ENCODE results near the gene HSD11B1.

Gene HSD11B1

GRCh38 chr1:209772126-209772525, 67.5 kb downstream of the HSD11B1 start:
- Histone ChIP-seq H3K27ac (ENCODE audit: low read depth, low read length, poor library complexity, severe bottlenecking) (no peak overlapping the region), H3K4me1 (ENCODE audit: insufficient read depth, low read length, severe bottlenecking) (peaks cover 9% of the 10 kb centered on the region), H3K36me3 (ENCODE audit: insufficient read depth, low read length) (no peaks in the 10 kb centered on the region), H3K4me3 (ENCODE audit: low read depth, low read length, poor library complexity, severe bottlenecking) (no peak overlapping the region), H4K20me1 (ENCODE audit: insufficient read depth, low read length) (no peaks in the 10 kb centered on the region), H3F3A (ENCODE audit: insufficient read depth, low read length) (no peaks in the 10 kb centered on the region), H2AFZ (ENCODE audit: low read length) (no peak overlapping the region), H3K27me3 (ENCODE audit: insufficient read depth, low read length) (no peaks in the 10 kb centered on the region), H3K9me2 (ENCODE audit: low read depth, low read length) (no peaks in the 10 kb centered on the region), H3K4me2 (ENCODE audit: low read length) (no peak overlapping the region), H3K9me3 (ENCODE audit: low read length) (no peaks in the 10 kb centered on the region), H3K9ac (ENCODE audit: low read length) (no peak overlapping the region), H3K79me2 (ENCODE audit: insufficient read depth, low read length) (no peaks in the 10 kb centered on the region)
- TF ChIP-seq EZH2 (IDR thresholded peaks at IDR 0.05; ENCODE audit: borderline replicate concordance, low read length) (no peak), CTCF (IDR thresholded peaks at IDR 0.05; ENCODE audit: low read length) (no peak)

- H3K27me3 ChIP-seq (ENCODE audit: insufficient read depth, low read length): no peaks in the 10 kb centered on the region
- no peak overlapping the region for H3K27ac ChIP-seq (ENCODE audit: low read depth, low read length, poor library complexity, severe bottlenecking)
- H3K4me1 ChIP-seq (ENCODE audit: insufficient read depth, low read length, severe bottlenecking): peaks cover under 1% of the 10 kb centered on the region
- no peak overlapping the region for H3K4me3 ChIP-seq (ENCODE audit: low read depth, low read length, poor library complexity, severe bottlenecking)
- no peaks in the 10 kb centered on the region for H3K36me3 ChIP-seq (ENCODE audit: insufficient read depth, low read length)
- no peaks in the 10 kb centered on the region for H3K79me2 ChIP-seq (ENCODE audit: insufficient read depth, low read length)
- no peaks in the 10 kb centered on the region for H4K20me1 ChIP-seq (ENCODE audit: insufficient read depth, low read length)
- TF ChIP-seq CTCF (IDR thresholded peaks at IDR 0.05; ENCODE audit: low read length) (no peak), EZH2 (IDR thresholded peaks at IDR 0.05; ENCODE audit: borderline replicate concordance, low read length) (no peak)
- no peaks in the 10 kb centered on the region for H3F3A ChIP-seq (ENCODE audit: insufficient read depth, low read length)
- H3K9me3 ChIP-seq (ENCODE audit: low read length): no peaks in the 10 kb centered on the region
- no peaks in the 10 kb centered on the region for H3K9me2 ChIP-seq (ENCODE audit: low read depth, low read length)
- no peak overlapping the region for H3K9ac ChIP-seq (ENCODE audit: low read length)
- H2AFZ ChIP-seq (ENCODE audit: low read length): no peak overlapping the region
- H3K4me2 ChIP-seq (ENCODE audit: low read length): no peak overlapping the region
Measured at GRCh38 chr1:209774592-209774991, 69.9 kb downstream of the HSD11B1 start.

- no peak for TF ChIP-seq EZH2 (IDR thresholded peaks at IDR 0.05; ENCODE audit: borderline replicate concordance, low read length)
- TF ChIP-seq CTCF (IDR thresholded peaks at IDR 0.05; ENCODE audit: low read length): no peak
- no peaks in the 10 kb centered on the region for H3K27me3 ChIP-seq (ENCODE audit: insufficient read depth, low read length)
- no peaks in the 10 kb centered on the region for H3F3A ChIP-seq (ENCODE audit: insufficient read depth, low read length)
- H3K9me3 ChIP-seq (ENCODE audit: low read length): no peaks in the 10 kb centered on the region
- H3K9me2 ChIP-seq (ENCODE audit: low read depth, low read length): no peaks in the 10 kb centered on the region
- no peaks in the 10 kb centered on the region for H3K4me1 ChIP-seq (ENCODE audit: insufficient read depth, low read length, severe bottlenecking)
- H3K27ac ChIP-seq (ENCODE audit: low read depth, low read length, poor library complexity, severe bottlenecking): no peak overlapping the region
- H3K4me2 ChIP-seq (ENCODE audit: low read length): no peak overlapping the region
- H3K9ac ChIP-seq (ENCODE audit: low read length): no peak overlapping the region
- no peaks in the 10 kb centered on the region for H3K79me2 ChIP-seq (ENCODE audit: insufficient read depth, low read length)
- H3K36me3 ChIP-seq (ENCODE audit: insufficient read depth, low read length): no peaks in the 10 kb centered on the region
- no peak overlapping the region for H3K4me3 ChIP-seq (ENCODE audit: low read depth, low read length, poor library complexity, severe bottlenecking)
- H2AFZ ChIP-seq (ENCODE audit: low read length): no peak overlapping the region
- no peaks in the 10 kb centered on the region for H4K20me1 ChIP-seq (ENCODE audit: insufficient read depth, low read length)
Measured at GRCh38 chr1:209775678-209776077, 71.0 kb downstream of the HSD11B1 start.
